GM21515 (cell line): Measurements from ENCODE around the gene VWF.
"Not testable (repeated sequence)": the region's sequence is repeated elsewhere in the genome, so short reads cannot be mapped to it uniquely, and the experiment has no call there.

Experiments
- ATAC-seq: cut with Tn5 transposase; IDR thresholded peaks from one replicate; pipeline ENCODE4 v1.9.1; 2021; ENCODE audit not compliant: unreplicated experiment

Gene VWF

DNA sequence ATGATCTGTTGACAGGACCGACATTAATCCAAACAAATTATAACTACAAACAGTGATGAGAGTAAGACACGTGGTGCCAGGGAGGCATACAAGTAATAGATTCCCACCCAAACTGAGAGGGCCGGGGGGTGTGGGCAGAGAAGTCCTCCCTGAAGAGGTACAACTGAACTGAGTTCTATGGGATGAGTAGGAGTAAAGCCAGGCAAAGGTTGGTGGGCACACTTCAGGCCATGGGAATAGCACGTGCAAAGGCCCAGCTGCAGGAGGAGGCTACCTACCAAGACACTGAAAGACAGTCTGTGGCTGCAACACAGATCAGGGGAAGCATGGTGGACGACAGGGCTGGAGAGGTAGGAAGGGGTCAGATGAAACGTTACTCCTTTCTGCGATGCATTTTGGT is 22.0 kb upstream of the VWF start:
- no peak for ATAC-seq

DNA sequence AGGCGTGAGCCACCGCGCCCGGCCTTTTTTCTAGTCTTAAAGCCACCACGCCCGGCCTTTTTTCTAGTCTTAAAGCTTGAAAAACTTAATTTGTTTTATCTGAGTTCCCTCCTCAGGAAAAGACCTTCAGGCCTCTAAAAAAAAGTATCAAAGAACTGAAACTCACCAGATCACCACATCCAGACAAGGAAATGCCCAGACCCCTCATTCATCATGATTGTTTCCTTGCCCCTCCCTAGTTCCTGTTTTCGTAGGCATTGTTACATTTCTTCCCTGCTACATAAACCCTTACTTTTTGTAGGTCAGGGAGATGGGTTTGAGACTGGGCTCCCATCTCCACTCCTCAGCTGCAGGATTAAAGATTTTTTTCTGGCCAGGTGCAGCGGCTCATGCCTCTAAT is 21.1 kb upstream of the VWF start:
- ATAC-seq = no peak

DNA sequence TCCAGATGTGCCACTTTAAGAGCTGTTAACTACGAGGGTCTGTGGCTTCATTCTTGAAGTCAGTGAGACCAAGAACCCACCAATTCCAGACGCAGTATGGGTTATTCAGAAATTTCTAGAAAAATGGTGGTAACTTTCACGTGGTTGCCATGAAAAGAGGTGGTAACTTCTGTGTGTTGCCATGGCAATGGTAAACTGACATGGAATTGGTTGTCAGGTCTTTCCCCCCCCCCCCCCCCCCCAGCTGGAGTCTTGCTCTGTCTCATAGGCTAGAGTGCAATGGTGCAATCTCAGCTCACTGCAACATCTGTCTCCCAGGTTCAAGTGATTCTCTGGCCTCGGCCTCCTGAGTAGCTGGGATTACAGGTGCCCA is 18.8 kb upstream of the VWF start:
- ATAC-seq = no peak

DNA sequence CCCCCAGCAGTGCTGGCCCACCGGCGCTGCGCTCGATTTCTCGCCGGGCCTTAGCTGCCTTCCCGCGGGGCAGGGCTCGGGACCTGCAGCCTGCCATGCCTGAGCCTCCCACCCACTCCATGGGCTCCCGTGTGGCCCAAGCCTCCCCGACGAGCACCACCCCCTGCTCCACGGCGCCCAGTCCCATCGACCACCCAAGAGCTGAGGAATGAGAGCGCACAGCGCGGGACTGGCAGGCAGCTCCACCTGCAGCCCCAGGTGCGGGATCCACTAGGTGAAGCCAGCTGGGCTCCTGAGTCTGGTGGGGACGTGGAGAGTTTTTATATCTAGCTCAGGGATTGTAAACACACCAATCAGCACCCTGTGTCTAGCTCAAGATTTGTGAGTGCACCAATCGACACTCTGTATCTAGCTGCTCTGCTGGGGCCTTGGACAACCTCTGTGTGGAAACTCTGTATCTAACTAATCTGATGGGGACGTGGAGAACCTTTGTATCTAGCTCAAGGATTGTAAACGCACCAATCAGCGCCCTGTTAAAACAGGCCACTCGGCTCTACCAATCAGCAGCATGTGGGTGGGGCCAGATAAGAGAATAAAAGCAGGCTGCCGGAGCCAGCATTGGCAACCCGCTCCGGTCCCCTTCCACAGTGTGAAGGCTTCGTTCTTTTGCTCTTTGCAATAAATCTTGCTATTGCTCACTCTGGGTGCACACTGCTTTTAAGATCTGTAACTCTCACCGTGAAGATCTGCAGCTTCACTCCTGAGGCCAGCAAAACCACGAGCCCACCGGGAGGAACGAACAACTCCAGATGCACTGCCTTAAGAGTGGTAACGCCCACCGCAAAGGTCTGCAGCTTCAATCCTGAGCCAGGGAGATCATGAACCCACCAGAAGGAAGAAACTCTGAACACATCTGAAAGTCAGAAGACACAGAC is 18.2 kb upstream of the VWF start:
- ATAC-seq = not testable (repeated sequence)

DNA sequence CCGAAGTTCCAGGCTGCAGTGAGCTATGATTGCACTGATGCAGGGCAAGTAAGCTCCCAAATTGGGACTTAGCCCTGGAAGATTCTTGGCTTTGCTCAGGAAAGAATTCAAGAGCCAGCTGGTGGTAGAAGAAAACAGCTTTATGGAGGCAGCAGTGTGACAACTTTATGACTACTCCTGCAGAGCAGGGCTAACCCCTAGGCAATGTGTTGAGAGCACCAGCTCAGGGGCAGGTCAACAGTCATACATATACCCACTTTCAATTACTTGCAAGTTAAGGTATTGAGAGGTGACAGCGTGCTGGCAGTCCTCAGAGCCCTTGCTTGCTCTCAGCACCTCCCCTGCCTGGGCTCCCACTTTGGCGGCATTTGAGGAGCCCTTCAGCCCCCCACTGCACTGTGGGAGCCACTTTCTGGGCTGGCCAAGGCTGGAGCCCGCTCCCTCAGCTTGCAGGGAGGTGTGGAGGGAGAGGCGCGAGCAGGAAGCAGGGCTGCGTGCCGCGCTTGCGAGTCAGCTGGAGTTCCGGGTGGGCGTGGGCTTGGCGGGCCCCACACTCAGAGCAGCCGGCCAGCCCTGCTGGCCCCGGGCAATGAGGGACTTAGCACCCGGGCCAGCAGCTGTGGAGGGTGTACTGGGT is 17.4 kb upstream of the VWF start:
- not testable (repeated sequence) for ATAC-seq

DNA sequence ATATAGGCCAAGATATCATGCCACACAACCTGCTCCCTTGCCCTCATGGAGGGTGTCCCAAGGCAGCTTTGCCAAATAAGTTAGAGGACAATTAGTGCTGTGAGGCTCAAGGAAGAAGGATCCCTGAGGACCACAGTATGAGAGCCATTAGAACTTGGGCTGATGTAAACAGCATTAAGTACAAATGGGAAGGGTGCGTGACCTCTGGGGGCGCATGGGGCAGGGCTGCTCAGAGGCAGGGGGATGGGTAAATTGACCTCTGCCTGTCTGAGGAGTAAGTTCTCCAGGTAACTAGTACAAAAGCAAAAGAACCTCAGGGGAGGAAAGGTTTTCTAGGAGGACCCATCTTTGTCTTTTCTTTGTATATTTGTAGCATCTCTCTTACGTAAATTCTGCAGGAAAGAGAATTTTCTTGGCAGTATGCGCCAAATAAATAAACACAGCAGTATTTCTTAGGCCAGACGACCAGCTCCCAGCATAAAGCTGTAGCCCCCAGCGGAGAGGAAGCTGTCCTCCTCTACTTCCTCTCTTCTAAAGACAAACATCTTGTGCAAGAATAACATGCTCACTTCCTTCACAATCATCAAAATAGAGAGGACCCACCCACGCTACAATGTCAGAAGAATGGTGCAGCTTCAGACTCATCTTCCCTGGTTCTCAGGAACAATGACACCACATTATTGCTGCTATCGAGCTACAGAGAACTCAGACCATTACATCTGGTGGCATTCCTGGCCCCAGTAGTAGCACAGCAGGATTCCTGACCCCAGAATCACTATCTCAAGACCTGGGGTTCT is 16.4 kb upstream of the VWF start:
- ATAC-seq = no peak

DNA sequence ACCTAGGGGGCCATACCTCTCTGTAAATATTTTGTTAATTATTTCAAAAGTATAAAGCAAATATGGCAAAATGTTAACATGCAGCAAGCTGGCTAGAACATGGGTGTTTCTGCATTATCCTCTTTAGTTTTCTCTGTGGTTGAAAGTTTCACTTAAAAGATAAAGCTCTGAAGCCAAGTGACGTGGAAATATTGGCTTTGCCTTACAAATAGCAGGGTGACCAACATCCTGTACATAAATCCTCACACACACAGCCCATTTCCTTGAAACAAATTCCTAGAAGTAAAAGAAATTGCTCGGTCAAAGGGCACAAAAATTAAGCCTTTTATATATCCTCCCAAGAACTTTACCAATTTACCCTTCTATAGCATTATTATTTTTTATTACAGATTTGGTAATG is 10.6 kb upstream of the VWF start:
- ATAC-seq = no peak

DNA sequence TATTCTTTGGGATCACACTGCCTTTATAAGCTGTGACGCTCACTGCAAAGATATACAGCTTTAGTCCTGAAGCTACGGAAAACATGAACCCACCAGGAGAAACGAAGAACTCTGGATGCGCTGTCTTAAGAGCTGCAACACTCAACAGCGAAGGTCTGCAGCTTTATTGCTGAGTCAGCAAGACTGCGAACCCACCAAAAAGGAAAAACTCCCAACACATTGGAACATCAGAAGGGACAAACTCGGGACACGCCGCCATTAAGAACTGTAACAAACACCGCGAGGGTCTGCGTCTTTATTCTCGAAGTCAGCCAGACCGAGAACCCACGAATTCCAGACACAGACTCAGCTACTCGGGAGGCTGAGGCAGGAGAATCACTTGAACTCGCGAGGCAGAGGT is 9.2 kb upstream of the VWF start:
- no peak for ATAC-seq

DNA sequence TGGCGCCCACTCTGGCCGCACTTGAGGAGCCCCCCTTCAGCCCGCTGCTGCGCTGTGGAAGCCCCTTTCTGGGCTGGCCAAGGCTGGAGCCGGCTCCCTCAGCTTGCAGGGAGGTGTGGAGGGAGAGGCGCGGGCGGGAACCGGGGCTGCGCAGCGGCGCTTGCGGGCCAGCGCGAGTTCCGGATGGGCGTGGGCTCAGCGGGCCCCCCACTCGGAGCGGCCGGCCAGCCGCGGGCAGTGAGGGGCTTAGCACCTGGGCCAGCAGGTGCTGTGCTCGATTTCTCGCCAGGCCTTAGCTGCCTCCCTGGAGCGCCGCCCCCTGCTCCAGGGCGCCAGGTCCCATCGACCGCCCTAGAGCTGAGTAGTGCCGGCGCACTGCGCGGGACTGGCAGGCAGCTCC is 8.0 kb upstream of the VWF start:
- no peak for ATAC-seq

DNA sequence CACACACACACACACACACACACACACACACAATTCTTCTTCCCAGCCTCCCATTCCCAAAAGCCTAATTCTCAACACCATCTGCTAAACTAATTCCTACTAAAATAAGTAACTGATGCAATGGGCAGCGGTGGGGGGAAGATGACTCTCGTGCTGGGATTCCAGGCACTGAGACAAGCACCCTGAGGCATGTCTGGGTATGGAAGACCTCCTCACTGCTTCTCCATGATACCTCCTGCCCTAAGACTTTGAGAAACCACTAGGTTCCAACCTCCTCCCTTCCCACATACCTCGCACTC is 789 bp upstream of the VWF start:
- ATAC-seq = no peak

DNA sequence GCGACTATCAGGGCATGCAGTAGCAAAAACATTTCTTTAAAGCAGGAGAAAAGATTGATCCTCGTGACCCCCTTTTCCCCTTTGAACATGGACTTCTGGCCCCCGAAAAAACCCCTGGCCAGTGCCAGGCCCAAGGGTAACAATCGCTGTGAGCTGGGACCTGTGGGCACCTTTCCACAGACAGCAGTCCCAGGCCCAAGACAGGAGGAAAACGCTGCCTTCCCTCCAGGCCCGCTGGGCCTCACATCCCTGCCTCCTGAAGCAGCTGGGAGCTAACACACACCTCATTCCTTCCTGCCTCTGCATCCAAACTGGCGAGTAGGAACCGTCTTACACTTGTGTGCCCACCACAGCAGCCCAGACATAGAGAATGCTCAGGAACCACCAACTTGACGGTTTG is 1.2 kb downstream of the VWF start:
- ATAC-seq = no peak

DNA sequence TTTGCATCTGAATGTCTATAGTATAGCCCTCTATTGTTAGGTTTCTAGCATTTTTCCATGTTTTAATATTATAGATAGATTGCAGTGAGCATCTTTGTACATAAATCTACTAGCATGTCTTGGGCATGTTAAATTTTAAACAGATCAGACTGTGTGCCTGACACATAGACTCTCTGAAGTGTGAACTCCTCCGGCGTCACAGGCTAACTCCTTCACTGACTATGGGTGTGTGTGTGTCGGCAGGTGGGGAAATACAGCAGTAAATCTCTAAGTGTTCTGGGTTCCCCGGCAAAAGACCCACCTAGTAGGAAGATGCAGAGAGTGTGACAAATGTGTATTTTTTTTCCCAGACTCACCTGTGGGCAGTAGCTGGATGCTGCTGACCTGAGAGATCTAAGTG is 2.3 kb downstream of the VWF start:
- ATAC-seq = no peak

DNA sequence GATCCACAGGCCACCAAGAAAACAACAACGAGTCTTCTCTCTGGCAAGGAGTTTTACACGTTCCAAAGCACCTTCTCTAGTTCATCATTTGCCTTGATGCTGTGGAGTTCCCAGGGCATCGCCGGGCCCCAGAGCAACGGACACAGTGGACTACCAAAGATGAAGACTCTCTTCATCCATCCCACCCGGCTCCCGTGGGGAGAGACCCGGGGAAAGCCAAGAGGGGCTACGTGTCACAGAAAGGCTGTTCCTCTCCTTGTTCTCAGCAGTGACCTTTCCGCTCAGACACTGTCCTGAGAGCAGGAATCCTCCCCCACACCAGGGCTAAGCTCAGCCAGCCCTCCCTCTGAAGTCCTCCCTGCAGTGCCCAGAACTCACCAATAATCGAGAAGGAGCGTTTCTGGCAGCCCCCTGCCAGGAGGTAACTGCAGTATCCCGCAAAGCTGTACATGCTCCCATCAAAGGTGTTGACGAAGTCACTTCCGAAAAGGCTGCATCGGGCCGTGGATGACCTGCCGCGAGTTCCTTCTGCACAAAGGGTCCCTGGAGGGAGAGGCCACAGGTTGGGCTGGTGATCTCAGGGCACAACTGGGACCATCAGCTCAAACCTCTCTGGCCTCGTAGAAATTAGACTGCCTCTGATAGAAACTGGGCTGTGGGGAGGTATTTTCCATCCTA is 3.5 kb downstream of the VWF start:
- no peak for ATAC-seq

DNA sequence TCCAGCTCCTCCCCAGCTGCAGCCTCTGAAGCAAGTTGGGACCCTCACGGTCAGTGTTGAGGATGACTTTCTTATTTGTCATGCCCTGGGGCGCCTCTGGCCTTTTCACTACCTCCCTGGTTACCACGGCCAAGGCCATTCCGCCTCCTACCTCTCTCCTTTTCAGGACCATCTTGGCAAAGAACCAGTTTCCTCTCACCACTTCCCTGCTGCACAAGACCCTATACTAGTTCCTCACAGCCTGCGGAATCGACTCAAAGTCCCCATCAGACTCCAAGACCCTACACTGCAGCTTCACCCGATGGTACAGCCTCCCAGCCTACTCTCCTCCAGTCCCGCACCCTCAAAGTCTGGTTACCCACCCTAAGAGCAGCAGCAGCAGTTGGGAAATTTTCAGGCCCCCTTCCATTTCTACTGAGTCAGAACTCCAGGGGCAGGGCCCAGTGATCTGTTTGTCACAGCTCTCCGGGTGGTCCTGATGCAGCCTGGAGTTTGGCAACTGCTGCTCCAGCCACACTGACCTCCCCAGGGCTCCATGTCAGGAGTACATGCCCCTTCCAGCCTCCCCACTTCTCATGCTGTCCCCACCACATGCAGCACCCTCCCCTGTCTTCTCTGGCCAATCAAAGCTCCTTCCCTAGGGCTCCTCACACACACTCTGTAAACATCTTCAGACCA is 5.4 kb downstream of the VWF start:
- ATAC-seq = no peak

DNA sequence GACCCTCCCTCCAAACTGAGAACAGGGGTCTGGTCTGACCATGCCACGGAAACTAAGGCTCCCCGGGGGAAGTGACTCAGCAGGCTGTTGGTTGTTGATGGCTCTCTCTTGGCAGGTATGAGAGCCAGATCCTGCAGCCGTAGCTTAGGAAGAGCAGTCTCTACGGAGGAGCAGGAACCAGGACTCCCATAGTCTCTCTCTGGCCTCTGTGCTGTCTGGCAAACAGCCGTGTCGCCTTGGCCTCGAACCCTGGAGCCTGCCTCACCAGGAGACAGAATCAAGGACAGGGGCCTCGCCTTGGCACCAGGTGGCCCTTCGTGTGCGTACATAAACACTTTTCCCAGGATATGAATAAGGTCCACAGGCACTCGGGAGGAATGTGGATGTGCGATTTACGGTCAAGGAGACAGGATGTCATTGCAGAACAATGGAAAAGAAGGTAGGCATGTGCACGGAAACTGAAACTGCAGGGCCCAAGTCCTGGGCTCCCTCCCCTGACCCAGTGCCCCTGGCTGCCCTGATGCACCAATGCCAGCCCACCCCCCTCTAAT is 7.9 kb downstream of the VWF start:
- no peak for ATAC-seq

DNA sequence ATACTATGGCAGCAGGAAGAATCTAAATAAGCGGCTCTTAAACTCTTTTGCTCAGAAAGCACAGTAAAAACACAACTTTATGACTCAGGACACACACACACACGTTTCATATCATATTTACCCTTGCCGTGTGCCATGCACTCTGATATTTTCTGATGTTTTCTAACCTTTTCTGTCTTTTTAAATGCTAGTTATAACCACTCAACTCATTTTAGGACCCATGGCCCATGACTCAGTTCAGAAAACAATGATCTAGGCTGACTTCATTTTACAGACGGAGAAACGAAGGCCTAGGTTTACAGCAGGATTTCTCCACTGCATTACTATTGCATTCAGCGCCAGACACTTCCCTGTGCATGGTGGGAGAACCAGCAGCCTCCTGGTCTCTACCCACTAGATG is 9.1 kb downstream of the VWF start:
- ATAC-seq = no peak

DNA sequence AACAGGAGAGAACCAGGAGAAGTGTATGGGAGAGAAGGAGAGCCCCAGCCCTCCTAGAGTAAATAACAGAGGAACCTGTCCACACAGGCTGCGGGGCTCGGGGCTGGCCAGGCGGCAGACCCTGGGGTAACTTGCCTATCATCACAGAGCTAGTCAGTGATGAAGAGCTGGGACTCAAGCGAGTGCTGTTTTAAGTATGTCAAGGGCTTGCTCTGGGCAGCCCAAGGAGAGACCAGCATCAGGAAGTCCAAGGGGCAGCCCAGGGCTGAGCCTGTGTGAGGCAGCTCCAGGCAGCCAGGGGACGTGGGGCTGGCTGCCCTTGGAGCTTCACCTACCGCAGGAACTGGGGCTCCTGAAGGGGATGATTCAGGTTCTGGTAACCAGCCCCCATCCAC is 10.0 kb downstream of the VWF start:
- no peak for ATAC-seq

DNA sequence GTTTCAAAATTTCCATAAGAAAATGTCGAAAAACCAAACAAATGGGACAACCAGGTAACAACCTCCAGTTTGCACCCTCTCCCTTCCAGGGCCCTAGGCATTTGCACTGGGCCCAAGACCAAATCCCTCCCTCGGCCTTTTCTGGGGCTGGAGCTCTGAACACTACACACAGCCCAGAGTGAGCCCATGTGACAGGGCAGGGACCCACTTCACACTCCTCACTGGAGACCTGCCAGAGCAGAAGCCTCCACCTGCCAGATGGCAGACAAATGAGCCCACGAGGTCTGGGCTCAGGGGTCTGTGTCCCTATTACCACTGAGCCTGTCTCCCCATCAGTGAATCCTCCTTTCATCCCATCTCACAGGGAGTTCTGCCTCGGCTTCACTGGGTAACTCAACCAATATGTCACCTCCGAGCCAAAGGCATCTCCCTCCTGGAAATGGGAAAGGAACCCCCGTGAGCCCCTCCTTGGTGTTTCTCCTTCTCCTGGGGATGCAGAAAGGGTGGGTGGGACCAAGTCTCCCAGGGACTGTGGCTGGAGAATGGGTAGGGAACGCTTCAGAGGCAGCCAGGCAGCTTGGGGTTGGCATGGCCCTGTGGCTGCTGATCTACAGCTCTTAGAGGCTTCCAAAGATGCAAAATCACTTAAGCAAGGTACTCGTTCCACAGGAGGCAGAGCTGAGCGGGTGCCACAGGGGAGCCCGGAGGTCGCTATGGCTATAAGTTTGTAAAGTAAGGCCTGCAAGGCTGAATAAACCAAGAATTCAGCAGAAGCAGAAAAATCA is 10.6 kb downstream of the VWF start:
- no peak for ATAC-seq

DNA sequence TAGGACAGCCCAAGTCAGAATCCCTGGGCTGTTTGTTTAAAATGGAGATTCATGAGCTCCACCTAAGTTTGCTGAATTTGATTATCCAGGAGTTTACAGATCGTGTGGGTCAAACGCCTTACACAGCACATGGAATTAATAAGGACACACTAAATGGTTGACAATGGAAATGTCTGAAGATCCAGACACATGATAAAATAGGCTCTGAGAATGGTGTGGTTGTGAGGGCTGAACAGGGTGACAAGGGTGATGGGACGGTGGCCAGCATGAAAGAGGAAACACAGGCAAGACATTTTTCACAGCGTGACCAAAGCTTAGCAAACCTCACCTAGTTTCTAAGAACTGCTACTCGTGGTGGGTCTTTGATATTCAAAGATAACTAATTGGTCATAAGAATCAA is 12.5 kb downstream of the VWF start:
- ATAC-seq = no peak

DNA sequence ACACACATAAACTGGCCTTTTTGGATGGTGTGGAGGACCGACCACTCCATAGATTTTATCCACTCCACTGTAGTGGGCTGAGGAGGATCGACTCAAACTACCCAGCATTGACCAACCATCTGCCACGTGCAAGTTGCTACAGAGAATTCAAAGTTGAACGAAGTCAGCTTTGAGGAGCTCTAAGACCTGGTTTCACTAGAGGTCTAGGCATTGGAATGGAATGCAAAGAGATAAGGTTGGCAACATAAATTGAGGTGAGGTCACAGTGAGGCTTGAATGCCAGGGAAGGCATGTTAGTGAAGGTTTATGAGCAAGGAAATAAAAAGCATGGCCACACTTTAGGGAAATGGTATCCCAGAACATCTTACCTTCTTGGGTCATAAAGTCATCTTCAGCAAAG is 14.5 kb downstream of the VWF start:
- no peak for ATAC-seq
